GM21381 (cell line): ENCODE data around the gene SLC26A8.
"Not testable (repeated sequence)": the region's sequence is repeated elsewhere in the genome, so short reads cannot be mapped to it uniquely, and the experiment has no call there.

Experiments used
- ATAC-seq: cut with Tn5 transposase; IDR thresholded peaks from one replicate; pipeline ENCODE4 v1.9.1; 2021; ENCODE audit warnings: mild to moderate bottlenecking, moderate library complexity; ENCODE audit not compliant: unreplicated experiment

Gene SLC26A8

DNA sequence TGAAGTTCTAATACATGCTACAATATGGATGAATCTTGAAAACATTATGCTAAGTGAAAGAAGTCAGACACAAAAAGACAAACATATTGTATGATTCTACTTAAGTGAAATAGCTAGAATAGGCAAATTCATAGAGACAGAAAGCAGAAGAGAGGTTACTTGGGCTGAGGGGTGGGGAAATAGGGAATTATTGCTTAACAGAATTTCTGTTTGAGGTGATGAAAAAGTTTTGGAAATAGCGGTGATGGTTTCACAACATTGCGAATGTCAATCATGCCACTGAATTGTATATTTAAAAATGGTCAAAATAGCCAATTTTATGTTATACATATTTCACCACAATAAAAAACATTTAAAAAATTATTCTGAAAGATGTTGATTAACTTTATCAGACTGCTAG, 6.1 kb downstream of the SLC26A8 start:
- no peak for ATAC-seq

DNA sequence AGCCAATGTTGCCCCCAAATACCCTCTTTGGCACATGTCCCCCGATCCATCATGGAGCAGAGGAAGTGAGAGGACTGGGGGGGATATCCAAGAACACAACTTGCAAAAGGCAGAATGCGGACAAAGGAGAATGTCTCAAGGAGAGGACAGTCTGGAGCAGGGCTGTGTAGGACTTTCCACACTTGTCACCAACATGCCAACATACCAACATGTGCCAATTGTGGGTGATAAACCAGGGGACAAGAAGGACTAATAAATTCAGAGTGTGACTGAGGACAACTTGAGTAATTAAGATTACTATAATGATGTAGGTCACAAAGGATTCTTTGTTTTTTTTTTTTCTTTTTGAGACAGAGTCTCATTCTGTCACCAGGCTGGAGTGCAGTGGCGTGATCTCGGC, 8.8 kb downstream of the SLC26A8 start:
- ATAC-seq = no peak

DNA sequence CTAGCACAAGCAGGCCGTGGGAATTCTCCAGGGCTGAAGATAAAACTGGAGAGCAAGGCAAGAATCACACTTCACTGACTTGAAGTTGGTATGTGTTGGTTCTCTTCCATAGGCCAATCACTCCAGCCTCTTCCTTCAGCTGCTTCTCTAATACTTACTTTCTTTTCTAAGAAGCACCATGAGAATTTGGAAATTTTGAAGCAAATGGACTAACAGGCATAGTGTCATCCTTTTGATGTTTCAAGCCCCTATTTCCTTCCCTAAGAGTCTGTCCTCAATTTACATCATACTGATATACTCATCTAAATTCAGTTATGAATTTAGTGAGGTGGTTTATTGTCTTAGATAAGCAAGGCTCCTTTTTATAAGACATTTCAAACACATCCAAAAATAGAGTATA, 24.0 kb downstream of the SLC26A8 start:
- no peak for ATAC-seq

DNA sequence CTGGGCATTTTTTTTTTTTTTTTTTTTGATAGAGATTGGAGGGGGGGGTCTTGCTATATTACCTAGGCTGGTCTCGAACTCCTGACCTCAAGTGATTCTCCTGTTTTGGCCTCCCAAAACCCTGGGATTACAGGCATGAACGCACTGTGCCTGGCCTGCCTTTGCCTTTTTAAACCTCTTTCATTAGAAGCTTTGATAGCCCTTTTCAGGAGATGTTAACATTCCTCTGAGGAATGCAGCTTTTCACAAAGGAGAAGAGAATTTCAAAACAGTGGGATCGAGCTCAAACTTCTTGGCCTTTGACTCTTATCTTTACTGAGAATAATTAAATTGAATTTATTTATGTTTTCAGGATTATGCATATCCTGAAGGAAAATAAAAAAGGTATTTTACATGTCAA, 31.3 kb downstream of the SLC26A8 start:
- no peak for ATAC-seq

DNA sequence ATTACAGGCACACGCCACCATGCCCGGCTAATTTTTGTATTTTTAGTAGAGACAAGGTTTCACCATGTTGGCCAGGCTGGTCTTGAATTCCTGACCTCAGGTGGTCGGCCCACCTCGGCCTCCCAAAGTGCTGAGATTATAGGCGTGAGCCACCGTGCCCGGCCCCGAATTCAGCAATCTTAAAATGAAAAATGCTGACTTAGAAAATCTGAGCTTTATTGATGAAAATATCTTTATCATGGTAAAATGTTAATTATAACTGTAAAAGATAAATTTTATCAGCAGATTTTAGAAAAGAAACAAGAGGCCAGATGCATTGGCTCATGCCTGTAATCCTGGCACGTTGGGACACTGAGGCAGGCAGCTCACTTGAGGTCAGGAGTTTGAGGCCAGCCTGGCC, 36.4 kb downstream of the SLC26A8 start:
- not testable (repeated sequence) for ATAC-seq

DNA sequence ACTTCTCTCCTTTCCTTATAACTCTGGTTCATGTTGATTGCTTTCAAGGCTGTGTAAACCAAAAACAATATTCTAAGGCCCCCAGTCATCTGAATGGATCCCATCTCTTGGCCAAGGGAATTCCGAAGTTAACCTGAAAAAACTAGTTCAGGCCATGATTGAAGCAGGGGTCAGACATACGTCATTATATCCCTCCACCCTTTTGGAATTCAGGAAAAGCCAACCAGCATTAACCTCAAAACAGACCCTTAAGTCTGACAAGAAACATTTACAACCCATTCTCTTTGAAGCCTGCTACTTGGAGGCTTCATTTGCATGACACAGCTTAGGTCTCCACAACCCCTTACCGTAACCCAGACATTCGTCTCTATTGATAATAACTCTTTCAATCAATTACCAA, 39.7 kb downstream of the SLC26A8 start:
- no peak for ATAC-seq

DNA sequence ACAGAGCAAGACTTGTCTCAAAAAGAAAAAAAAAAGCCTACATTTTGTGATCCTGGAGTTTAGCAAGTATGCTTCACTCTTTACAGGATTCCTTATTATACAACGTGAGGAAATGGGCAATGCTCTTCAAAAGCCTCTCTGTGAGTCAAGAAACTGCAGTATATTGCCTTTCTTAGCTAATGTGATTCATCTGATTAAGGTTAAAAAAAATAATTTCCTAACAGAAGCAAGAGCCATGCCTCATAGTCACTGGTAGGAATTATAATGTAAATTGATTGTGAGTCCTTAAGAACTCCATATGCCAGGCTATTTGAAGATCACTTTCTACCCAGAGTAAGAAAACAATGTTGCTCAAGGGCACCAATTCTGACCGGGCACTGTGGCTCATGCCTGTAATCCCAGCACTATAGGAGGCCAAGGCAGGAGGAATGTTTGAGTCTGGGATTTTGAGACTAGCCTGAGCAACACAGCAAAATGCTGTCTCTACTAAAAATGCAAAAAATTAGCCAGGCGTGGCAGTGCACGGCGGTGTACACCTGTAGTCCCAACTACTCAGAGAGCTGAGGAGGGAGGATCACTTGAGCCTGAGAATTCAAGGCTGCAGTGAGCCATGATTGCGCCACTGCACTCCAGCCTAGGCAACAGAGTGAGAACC, 43.3 kb downstream of the SLC26A8 start:
- no peak for ATAC-seq

DNA sequence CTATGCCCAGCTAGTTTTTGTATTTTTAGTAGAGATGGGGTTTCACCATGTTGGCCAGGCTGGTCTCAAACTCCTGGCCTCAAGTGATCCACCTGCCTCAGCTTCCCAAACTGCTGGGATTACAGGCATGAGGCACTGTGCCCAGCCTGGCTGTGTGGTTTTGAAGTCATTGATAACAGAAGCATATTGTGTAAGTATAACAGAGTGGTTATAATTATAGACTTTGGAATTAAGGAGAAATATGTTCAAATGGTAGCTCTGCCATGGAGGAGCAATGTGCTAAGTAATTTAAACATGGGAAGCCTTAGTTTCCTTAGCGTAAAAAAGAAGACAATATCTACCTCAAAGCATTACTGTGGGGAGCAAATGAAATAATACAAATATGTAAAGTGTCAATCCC, 44.3 kb downstream of the SLC26A8 start:
- not testable (repeated sequence) for ATAC-seq

DNA sequence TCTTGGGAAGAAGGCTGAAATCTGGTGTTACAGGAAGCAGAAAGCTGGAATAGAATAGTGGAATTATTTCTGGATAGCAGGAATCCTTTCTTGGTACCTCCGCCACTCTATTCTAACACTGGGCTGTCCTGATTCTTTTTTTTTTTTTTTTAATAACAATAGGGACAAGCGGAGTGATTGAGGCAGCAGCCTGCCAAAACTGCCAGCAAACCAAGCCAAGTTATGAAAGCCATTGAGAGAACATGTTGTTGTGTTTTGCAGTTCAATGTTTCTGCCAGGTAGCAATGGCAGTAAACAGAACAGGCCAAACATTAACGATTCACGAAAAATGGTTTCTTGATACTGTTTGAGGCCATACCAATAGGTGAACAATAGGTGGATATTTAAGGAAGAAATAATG, 47.1 kb downstream of the SLC26A8 start:
- ATAC-seq = no peak

DNA sequence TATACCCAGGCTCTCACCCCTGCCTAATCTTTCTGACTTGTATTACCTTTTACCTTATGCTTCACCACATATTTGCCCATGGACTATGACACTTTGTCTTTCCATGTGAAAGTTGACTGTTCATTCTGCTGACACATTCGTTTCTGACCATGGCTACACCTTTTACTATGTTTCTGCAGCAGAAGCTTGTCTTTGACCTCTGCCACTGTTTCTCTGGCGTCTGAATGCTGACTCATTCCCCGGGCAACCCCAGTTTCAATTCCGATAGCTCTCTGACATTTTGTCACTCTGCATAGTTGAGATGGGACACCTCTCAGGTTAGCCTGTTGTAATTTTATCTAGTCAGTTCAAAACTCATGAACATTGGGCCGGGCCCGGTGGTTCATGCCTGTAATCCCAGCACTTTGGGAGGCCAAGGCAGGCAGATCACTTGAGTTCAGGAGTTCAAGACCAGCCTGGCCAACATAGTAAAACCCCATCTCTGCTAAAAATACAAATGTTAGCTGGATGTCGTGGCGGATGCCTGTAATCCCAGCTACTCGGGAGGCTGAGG, 50.7 kb downstream of the SLC26A8 start:
- ATAC-seq = no peak

GRCh38 chr6:35972471-35973367, 51.7 kb downstream of the SLC26A8 start:
- ATAC-seq = no peak

GRCh38 chr6:35970181-35970580, 54.3 kb downstream of the SLC26A8 start:
- no peak for ATAC-seq

- ATAC-seq = no peak
These were observed 54.8 kb downstream of the SLC26A8 start for GRCh38 chr6:35969646-35970045.

GRCh38 chr6:35968821-35969220, 55.6 kb downstream of the SLC26A8 start:
- no peak for ATAC-seq

DNA sequence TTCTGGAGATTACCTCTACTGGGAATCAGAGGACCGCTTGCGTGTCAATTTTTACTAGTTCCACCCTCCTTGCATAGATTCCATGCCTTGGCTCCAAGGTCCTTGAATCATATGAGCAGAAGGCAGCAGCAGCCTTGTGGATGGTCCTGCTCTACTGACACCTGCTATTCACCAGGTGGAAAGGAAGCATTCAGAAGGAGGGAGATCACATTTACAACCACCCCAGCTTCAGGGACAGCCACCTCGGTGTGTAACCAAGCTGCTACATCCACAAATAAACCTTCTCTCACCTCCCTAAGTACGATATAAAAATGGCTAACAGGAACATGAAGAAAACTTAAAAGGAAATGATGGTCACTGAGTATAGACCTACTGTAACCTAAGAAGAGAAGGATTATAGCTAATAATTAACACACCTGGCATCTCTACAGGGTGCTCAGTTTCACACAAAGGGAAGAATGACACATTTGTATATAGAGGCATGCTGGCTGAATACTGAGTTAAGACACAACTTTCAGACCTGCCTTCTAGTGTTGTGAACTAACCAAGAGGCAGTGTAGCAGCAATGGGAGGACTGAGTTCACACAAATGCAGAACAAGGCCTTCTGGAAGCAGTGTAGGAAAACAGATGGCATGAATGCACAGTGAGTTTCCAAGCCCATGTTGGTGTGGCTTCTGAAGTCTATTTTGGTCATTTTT, 57.2 kb downstream of the SLC26A8 start:
- no peak for ATAC-seq

DNA sequence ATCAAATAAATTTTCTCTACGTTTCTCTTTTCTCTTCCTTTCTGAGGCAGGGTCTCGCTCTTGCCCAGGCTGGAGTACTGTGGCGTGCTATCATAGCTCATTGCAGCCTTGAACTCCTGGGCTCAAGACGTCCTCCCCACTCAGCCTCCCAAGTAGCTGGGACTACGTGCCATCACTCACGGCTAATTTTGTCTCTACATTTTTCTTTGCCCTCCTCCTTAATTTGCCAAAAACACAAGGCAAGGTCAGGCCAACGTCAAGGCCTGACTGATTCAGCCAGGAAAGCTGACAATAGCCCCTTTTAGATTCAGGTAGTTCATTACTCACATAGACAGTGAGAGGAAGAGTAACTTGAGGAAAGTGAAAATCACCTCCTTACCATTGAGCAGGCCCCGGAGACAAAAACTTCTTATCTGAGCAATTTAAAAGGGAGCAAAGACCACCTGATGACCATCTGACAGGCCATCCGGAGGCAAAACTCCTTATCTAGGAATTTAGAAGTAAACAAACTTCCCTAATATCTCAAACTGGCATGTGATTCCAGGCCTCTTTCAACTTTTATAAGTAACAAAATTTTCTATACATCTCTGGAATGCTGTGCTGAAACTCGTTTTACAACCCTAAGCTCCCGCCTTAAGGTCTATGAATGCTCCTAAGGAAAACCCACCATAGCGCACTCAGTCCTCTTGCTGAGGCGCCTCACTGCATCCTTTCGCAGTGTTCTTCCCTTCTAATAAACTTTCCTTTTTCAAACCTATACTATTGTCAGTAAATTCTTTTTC, 61.5 kb downstream of the SLC26A8 start:
- no peak for ATAC-seq

DNA sequence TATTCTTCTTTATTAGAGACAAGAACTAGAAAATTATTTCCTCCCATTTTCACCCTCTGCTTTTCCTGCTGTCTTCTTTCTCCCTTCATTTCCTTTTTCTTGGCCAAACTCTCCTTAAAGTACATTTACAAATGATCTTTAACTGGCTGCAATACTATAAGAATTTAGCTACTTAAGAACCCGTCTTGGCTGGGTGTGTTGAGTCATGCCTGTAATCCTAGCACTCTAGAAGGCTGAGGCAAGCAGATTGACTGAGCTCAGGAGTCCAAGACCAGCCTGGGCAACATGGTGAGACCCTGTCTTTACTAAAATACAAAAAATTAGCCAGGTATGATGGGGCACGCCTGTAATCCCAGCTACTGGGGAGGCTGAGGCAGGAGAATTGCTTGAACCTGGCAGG, 64.3 kb downstream of the SLC26A8 start:
- ATAC-seq = no peak

GRCh38 chr6:35955970-35956369, 68.5 kb downstream of the SLC26A8 start:
- no peak for ATAC-seq

DNA sequence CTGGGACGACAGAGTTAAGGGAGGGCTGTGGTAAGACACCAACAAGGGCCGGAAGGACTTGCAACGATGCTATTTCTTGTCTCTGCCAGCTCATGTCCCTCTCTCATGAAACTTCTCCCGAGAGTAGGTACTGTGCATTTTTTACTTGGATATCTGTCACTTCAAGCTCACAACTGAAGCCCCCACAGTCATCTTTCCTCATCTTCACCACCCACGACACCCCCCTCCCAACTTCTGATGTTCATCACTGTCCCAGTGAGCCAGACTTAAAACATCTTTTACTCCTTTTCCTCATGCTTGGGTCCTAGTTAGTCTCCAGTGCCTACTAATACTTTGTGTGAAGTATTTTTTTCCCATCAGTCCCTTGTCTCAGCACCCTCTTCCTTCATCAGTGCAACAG, 68.9 kb downstream of the SLC26A8 start:
- ATAC-seq = no peak

- no peak for ATAC-seq
These were observed 69.4 kb downstream of the SLC26A8 start for GRCh38 chr6:35955071-35955470.

- ATAC-seq = no peak
These were observed 70.1 kb downstream of the SLC26A8 start for GRCh38 chr6:35954333-35954732.
